Neural cell (in vitro differentiated cells): ENCODE results near the gene TMX4.

Source experiments
- CTCF ChIP-seq: fragments of 450-650 bp; IDR thresholded peaks from 2 replicates; pipeline ENCODE4 v1.5.1; 2014; ENCODE audit warnings: antibody characterized with exemption, mild to moderate bottlenecking, moderate library complexity; ENCODE audit not compliant: poor library complexity, severe bottlenecking
- EZH2 ChIP-seq: fragments of 200-600, 300-800 bp; shearing (Covaris generic), sonication (generic); IDR thresholded peaks from 2 replicates; pipeline ENCODE4 v1.6.1; 2014; ENCODE audit warnings: antibody characterized with exemption, low read length, borderline replicate concordance, mild to moderate bottlenecking; ENCODE audit not compliant: insufficient read depth, poor library complexity, severe bottlenecking

DNA sequence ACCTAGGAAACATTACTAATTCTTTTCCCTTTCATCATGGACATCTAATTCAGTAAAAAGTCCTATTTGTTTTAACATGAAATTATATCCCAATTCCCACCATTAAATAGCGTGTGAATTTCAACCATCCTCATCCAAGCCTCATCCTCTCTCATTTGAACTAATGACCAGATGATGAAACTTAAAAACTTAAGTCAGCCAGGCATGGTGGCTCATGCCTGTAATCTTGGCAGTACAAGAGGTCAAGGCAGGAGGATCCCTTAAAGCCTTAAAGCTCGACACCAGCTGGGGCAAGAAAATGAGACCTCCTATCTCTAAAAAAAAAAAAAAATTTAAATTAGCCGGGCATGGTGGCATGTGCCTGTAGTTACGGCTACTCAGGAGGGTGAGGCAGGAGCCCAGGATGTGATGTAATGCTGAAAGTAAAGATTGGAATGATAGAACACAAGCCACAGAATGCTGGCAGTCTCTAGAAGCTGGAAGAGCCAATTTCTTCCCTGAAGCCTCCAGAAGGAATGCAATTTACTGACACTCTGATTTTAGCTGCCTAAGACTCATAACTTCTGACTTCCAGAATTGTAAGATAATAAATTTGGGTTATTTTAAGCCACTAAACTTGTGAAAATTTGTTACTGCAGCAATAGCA lies 52.2 kb downstream of the TMX4 start:
- no peak for TF ChIP-seq CTCF
- no peak for TF ChIP-seq EZH2
